Fibroblast of lung (primary cell): ENCODE data around the gene HTRA2. TPM values are rescaled to one million over a fixed set of nuclear protein-coding genes. Genes with fewer than 3 reads are reported as not detected.

Experiments
- DNase-seq, 2 donors: peaks; one replicate each; pipeline versions ENCODE4 v3.0.0 to v3.0.0-alpha.2; 2010; ENCODE audit warnings: low read depth in 2 of 2
- H2AFZ ChIP-seq: 2 replicates; pipeline ENCODE4 v1.5.1; 2012; ENCODE audit warnings: low read length, control low read depth, inconsistent platforms
- H3K27ac ChIP-seq: 2 replicates; pipeline ENCODE4 v1.5.1; 2011; ENCODE audit warnings: low read length, control low read depth; ENCODE audit not compliant: insufficient read depth
- H3K27me3 ChIP-seq: 2 replicates; pipeline ENCODE4 v1.5.1; 2011; ENCODE audit warnings: mild to moderate bottlenecking, low read length; ENCODE audit not compliant: control insufficient read depth, insufficient read depth
- H3K36me3 ChIP-seq: 2 replicates; pipeline ENCODE4 v1.5.1; 2011; ENCODE audit warnings: low read length; ENCODE audit not compliant: control insufficient read depth, insufficient read depth
- H3K4me1 ChIP-seq: 2 replicates; pipeline ENCODE4 v1.5.1; 2011; ENCODE audit warnings: low read length; ENCODE audit not compliant: control insufficient read depth, insufficient read depth; ENCODE audit errors: extremely low read depth
- H3K4me2 ChIP-seq: 2 replicates; pipeline ENCODE4 v1.5.1; 2011; ENCODE audit warnings: low read length, control low read depth; ENCODE audit not compliant: insufficient read depth; ENCODE audit errors: extremely low read depth
- H3K4me3 ChIP-seq, 4 experiments: fragments of 200-600 bp in 1 of 4; sonication (generic) in 1 of 4; replicated peaks in 1 of 4; 2 replicates each; pipeline ENCODE4 v1.5.1; 2011 to 2016; ENCODE audit warnings: low read length in 4 of 4, low read depth in 3 of 4, mild to moderate bottlenecking in 3 of 4, control low read depth in 2 of 4, inconsistent platforms in 1 of 4, mixed read lengths in 1 of 4; ENCODE audit not compliant: insufficient read depth in 1 of 4; ENCODE audit errors: control extremely low read depth in 1 of 4
- H3K79me2 ChIP-seq: 2 replicates; pipeline ENCODE4 v1.5.1; 2012; ENCODE audit warnings: mild to moderate bottlenecking, low read length, inconsistent platforms; ENCODE audit not compliant: control insufficient read depth, insufficient read depth
- H3K9ac ChIP-seq: 2 replicates; pipeline ENCODE4 v1.5.1; 2011; ENCODE audit warnings: mild to moderate bottlenecking, low read length, control low read depth; ENCODE audit not compliant: insufficient read depth
- H3K9me3 ChIP-seq: 2 replicates; pipeline ENCODE4 v1.5.1; 2012; ENCODE audit warnings: low read depth, low read length; ENCODE audit not compliant: control insufficient read depth, insufficient read depth
- H4K20me1 ChIP-seq: 2 replicates; pipeline ENCODE4 v1.5.1; 2011; ENCODE audit warnings: low read length; ENCODE audit not compliant: control insufficient read depth, insufficient read depth; ENCODE audit errors: extremely low read depth
- EZH2 ChIP-seq: IDR thresholded peaks from 2 replicates; pipeline ENCODE4 v1.5.1; 2012; ENCODE audit warnings: low read length, control low read depth, mild to moderate bottlenecking; ENCODE audit errors: missing control alignments
- polyA plus RNA-seq, 2 donors: library from polyadenylated mRNA; depleted of rRNA in 1 of 2; stranded (reverse) in 1 of 2; unstranded in 1 of 2; fragments of >200 nt; gene quantifications; 2 replicates each; pipeline ENCODE4 v1.2.1, GENCODE V29; 2011 to 2012; ENCODE audit warnings: missing spikeins in 1 of 2
- total RNA-seq: library from RNA; depleted of rRNA; stranded (reverse); fragments of >200 nt; gene quantifications from 2 replicates; pipeline ENCODE4 v1.2.1, GENCODE V29; 2014
- TF ChIP-seq, protein P1 (sequence below), 2 donors: IDR thresholded peaks in 1 of 2; conservative IDR thresholded peaks in 1 of 2; 1 replicate in 1 of 2; 2 replicates in 1 of 2; pipeline ENCODE4 v1.5.1; 2011 to 2012; ENCODE audit warnings: low read length in 2 of 2, control low read depth in 1 of 2, inconsistent platforms in 1 of 2, low read depth in 1 of 2, mild to moderate bottlenecking in 1 of 2

Gene HTRA2
- total and polyA plus RNA-seq, 2 donors (not counting 1 experiment from before 2014, with no cell fraction given): 18.8 to 45.7 TPM

DNA sequence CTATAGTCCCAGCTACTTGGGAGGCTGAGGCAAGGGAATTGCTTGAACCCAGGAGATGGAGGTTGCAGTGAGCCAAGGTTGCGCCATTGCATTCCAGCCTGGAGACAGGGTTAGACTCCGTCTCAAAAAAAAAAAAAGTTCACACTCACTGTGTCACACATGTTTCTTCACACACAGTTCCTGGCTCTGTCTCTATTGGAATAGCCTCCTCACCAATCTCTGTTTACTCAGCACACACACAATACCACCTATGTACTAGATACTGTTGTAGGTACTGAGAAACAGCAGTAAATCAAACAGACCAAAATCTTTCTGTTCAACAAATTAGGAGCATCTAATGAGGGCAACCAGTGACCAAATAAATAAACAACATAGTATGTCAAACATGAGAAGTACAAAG, 43.6 kb upstream of the HTRA2 start:
- H3K9me3 ChIP-seq: no peaks in the 10 kb centered on the region
- H3K9ac ChIP-seq: no peak overlapping the region
- peaks cover 6% of the 10 kb centered on the region for H3K4me1 ChIP-seq
- H3K4me2 ChIP-seq: no peak overlapping the region
- H4K20me1 ChIP-seq: no peaks in the 10 kb centered on the region
- no peaks in the 10 kb centered on the region for H3K27me3 ChIP-seq
- DNase-seq: no peak
- H2AFZ ChIP-seq: no peak overlapping the region
- H3K79me2 ChIP-seq: peaks cover 16% of the 10 kb centered on the region
- no peak overlapping the region for H3K4me3 ChIP-seq
- H3K27ac ChIP-seq: no peak overlapping the region
- peaks cover 8% of the 10 kb centered on the region for H3K36me3 ChIP-seq
- TF ChIP-seq, protein P1, sequence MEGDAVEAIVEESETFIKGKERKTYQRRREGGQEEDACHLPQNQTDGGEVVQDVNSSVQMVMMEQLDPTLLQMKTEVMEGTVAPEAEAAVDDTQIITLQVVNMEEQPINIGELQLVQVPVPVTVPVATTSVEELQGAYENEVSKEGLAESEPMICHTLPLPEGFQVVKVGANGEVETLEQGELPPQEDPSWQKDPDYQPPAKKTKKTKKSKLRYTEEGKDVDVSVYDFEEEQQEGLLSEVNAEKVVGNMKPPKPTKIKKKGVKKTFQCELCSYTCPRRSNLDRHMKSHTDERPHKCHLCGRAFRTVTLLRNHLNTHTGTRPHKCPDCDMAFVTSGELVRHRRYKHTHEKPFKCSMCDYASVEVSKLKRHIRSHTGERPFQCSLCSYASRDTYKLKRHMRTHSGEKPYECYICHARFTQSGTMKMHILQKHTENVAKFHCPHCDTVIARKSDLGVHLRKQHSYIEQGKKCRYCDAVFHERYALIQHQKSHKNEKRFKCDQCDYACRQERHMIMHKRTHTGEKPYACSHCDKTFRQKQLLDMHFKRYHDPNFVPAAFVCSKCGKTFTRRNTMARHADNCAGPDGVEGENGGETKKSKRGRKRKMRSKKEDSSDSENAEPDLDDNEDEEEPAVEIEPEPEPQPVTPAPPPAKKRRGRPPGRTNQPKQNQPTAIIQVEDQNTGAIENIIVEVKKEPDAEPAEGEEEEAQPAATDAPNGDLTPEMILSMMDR (conservative IDR thresholded peaks at IDR 0.05 in 1 of 2, IDR thresholded peaks at IDR 0.05 in 1 of 2; ENCODE audit: low read depth in 1 of 2, low read length in 2 of 2): no peak
- TF ChIP-seq EZH2: no peak

DNA sequence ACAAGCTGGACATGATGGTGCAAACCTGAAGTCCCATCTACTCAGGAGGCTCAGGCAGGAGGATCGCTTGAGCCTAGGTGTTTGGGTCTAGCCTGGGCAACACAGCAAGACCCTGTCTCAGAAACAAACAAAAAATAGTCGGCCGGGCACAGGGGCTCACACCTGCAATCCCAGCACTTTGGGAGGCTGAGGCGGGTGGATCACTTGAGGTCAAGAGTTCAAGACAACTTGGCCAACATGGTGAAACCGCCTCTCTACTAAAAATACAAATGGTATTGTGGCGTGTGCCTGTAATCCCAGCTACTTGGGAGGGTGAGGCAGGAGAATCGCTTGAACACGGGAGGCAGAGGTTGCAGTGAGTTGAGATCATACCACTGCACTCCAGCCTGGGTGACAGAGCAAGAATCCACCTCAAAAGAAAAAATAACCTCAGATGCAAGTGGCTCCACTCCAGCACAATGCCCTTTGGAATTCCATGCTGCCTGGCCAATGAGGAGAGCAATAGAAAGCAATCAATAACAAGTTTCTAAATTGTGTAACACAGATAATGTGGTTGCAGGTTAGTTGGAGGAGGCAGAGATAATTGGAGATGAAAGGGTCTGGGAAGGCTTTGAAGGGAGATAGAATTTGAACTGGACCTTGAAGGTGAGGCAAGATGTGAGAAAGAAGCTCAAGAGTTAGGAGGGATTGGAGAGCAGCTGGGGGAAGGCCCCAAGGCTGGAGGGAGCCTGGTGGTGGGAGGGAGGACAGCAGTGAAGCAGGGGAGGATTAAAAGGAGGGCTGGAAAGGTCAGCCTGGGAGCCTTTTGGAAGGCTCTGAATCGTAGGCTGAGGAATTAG, 40.9 kb upstream of the HTRA2 start:
- peaks cover 20% of the 10 kb centered on the region for H3K36me3 ChIP-seq
- no peak for DNase-seq
- H3K79me2 ChIP-seq: no peaks in the 10 kb centered on the region
- no peak overlapping the region for H2AFZ ChIP-seq
- TF ChIP-seq, protein P1 (conservative IDR thresholded peaks at IDR 0.05 in 1 of 2, IDR thresholded peaks at IDR 0.05 in 1 of 2; ENCODE audit: low read depth in 1 of 2, low read length in 2 of 2): no peak
- no peak for TF ChIP-seq EZH2
- H3K27ac ChIP-seq: no peak overlapping the region
- H3K9me3 ChIP-seq: no peaks in the 10 kb centered on the region
- peaks cover 3% of the 10 kb centered on the region for H3K4me1 ChIP-seq
- H3K27me3 ChIP-seq: no peaks in the 10 kb centered on the region
- no peak overlapping the region for H3K4me3 ChIP-seq
- no peak overlapping the region for H3K9ac ChIP-seq
- no peak overlapping the region for H3K4me2 ChIP-seq
- H4K20me1 ChIP-seq: no peaks in the 10 kb centered on the region

DNA sequence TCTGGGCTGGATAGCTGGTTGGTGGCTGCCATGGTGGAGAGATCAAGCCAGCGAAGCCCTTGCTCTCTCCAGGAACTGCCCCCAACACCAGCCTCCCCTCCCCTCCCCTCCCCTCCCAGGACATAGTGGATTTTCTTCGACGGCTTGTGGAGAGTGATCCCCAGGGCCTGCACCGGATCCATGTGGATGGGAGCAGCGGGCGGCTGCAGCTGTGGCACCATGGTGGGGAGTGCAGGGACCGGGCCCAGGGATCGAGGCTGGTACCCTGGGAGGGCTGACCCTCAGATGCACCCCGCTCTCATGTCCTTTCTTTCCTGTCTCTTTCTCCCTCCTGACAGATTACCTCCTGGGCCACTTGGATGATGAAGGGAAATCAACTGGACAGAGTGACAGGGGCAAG, 39.8 kb upstream of the HTRA2 start:
- H3K9me3 ChIP-seq: no peaks in the 10 kb centered on the region
- TF ChIP-seq, protein P1 (conservative IDR thresholded peaks at IDR 0.05 in 1 of 2, IDR thresholded peaks at IDR 0.05 in 1 of 2; ENCODE audit: low read depth in 1 of 2, low read length in 2 of 2): no peak
- TF ChIP-seq EZH2: no peak
- H3K27ac ChIP-seq: no peak overlapping the region
- no peaks in the 10 kb centered on the region for H3K27me3 ChIP-seq
- H3K79me2 ChIP-seq: no peaks in the 10 kb centered on the region
- DNase-seq: no peak
- H4K20me1 ChIP-seq: no peaks in the 10 kb centered on the region
- no peak overlapping the region for H2AFZ ChIP-seq
- peaks cover 3% of the 10 kb centered on the region for H3K4me1 ChIP-seq
- H3K4me3 ChIP-seq: no peak overlapping the region
- H3K9ac ChIP-seq: no peak overlapping the region
- H3K4me2 ChIP-seq: no peak overlapping the region
- H3K36me3 ChIP-seq: peaks cover 20% of the 10 kb centered on the region
